NCI-H187 (cell line): Measurements from ENCODE around the gene LCK.
A peak's percentile ranks its signal among the peaks of the same experiment; 100 is the strongest.
"Not testable (repeated sequence)": the region's sequence is repeated elsewhere in the genome, so short reads cannot be mapped to it uniquely, and the experiment has no call there.

ENCODE experiments used
- DNase-seq, 2 experiments: peaks; one replicate each; lab custom pipeline; 2025; lab: John Stamatoyannopoulos, UW

LCK gene

GRCh38 chr1:32240140-32240951 lies 10.7 kb upstream of the LCK start:
- peak; percentile 86 to 91 for DNase-seq

- DNase-seq = peak; percentile 61 to 78
Measured at GRCh38 chr1:32241001-32241763, 9.9 kb upstream of the LCK start.

- no peak for DNase-seq
Measured at GRCh38 chr1:32242341-32242851, 8.7 kb upstream of the LCK start.

GRCh38 chr1:32246888-32247273 lies 4.2 kb upstream of the LCK start, which contains the start of gene FAM167B:
Gene FAM167B (plus strand): TSS chr1:32247222. CDS start chr1:32247422, 200 bp downstream.
- no peak for DNase-seq

- no peak for DNase-seq
Measured at GRCh38 chr1:32247452-32247851, 3.6 kb upstream of the LCK start.

GRCh38 chr1:32247983-32248889 lies 2.8 kb upstream of the LCK start:
- peak; percentile 44 to 76 for DNase-seq

- no peak for DNase-seq
Measured at GRCh38 chr1:32249831-32250525, 1.1 kb upstream of the LCK start.

GRCh38 chr1:32255072-32256071 lies 4.3 kb downstream of the LCK start:
- DNase-seq = no peak

- DNase-seq = no peak
Measured at GRCh38 chr1:32256473-32257226, 5.6 kb downstream of the LCK start.

- no peak for DNase-seq
Measured at GRCh38 chr1:32257227-32257508, 6.1 kb downstream of the LCK start.

GRCh38 chr1:32263236-32263593 lies 12.2 kb downstream of the LCK start:
- not testable (repeated sequence) for DNase-seq

- DNase-seq = no peak
Measured at GRCh38 chr1:32263744-32264143, 12.7 kb downstream of the LCK start.

- DNase-seq = no peak
Measured at GRCh38 chr1:32265846-32266245, 14.8 kb downstream of the LCK start.

- no peak for DNase-seq
Measured at GRCh38 chr1:32266921-32267591, 16.0 kb downstream of the LCK start.

- no peak for DNase-seq
Measured at GRCh38 chr1:32269744-32270143, 18.7 kb downstream of the LCK start.

- no peak for DNase-seq
Measured at GRCh38 chr1:32272557-32273390, 21.7 kb downstream of the LCK start.

GRCh38 chr1:32273391-32274208 lies 22.5 kb downstream of the LCK start:
- DNase-seq = peak in 1 of 2 experiments; percentile 2
